HG03095 (cell line): ENCODE measurements around the gene SDF2.

ENCODE experiments used
- ATAC-seq: cut with Tn5 transposase; IDR thresholded peaks from one replicate; pipeline ENCODE4 v1.9.1; 2021; ENCODE audit warnings: moderate library complexity; ENCODE audit not compliant: unreplicated experiment

SDF2 gene

DNA sequence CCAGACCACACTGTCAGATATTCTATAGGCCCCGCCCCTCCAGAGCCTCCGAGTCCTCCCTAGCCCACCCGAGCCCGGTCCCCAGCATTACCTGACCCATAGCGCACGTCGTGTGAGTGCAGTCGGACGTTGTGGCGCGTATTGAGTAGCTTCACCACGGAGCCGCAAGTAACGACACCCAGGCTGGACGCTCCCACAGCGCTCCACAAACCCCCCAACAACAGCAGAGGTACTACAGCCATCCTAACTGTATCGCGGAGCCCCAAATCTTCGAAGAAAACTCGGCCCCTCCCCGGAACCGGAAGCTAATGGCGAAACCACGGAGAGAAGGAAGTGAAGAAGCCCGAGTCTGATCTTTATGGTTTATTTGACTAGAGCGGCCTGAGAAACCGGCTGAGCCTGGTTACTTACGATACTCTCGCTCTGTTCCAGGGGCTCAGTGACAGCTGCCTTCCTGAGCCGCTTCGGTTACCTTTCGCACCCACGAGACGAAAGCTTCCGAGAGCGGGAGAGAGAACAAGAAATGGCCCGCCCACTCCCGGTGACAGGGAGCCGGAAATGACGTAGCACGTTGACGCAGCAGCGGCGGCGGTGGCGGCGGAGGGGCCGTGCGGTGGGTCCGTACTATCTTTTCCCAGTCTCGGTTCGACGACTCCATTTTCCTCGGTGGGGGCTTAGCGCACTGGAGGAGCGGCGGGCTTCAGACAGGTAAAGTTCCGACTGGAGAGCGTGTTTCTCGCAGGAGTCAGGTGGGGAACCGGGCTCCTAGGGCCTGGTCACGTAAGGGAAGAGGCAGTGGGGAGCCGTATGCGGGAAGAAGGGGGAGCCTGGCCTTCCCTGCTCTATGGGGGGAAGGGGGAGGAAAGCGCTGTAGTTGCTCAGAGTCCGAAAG, at the start of gene SDF2, which contains the start of gene SUPT6H:
TSS of gene SDF2 (minus strand) at position 272 of the 892 bp plus-strand sequence. CDS start at position 242, 30 bp downstream.
TSS of gene SUPT6H (plus strand) at position 571 of the 892 bp plus-strand sequence. CDS start 11,197 bp downstream, outside the sequence.
- peak; percentile 69 for ATAC-seq

DNA sequence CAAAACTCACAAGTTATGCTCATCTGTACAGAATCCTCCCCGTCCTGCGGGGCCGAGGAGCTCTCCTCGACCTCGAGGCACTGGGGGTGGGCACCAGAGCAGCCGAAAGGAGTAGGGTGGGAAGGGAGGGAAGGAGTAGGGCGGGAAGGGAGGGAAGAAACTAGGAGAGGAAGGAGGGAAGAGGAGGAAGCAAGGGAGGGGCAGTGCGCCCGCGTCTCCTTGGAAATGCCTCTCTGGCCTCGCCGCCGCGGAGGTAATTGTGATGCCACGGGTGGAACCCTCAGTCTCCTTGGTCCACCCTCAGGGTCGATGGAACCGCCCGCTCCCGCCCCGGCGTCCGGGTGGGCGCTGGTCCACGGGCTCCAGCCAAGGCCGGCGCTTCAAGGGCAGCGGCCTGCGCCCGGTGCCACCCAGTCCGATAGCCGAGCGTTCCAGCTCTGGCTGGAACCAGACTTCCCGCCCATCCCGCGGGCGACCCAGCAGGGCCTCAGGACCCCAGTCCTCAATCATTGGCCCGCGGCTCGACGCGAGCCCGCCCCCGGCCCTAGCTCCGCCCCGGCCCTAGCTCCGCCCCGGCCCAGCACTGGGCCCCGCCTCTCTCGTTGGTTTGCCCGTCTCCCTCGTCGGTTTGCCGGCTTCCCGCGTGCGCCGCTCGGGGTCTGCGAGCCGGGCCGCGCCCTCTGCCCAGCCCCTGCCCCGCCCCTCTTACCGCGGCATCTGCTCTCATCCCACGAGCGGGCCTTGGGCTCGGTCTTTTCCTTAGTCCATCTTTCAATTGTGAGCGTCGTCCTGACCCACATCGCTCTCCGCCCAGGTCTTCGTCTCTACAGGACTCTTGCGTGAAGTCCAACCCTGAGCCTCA, 49.4 kb upstream of the SDF2 start:
- ATAC-seq: peak; percentile 73

- ATAC-seq: no peak
Observed at GRCh38 chr17:28707339-28707720, 45.6 kb upstream of the SDF2 start.

- no peak for ATAC-seq
Observed at GRCh38 chr17:28706471-28707338, 45.0 kb upstream of the SDF2 start.

DNA sequence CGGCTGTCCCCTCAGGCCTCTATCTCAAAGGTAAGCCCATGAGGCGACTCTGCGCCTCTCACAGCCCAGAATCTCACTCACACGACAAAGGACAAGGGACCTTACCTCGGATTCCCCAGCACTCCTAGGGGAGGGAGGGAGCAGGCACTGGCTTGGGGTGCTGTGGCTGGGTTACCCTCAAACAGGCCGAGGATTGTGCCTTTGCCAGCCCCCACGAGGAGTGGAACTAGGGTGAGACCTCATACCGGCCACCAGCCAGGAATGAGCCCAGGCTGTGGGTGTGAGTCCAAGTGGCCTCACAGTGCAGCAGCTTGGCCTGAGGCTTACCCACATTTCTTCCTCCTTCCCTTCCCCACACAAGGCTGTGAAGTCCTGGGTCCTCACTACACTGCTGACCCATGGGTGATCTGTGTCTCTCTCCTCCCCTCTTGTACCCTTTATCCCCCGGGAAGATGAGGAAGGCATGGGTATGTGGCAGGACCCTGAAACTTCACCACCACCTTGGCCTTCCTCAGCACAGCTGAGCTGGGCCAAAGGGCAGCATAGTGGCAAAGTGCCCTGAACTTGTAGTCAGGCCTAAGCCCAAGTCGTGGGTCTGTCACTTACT, 44.1 kb upstream of the SDF2 start:
- no peak for ATAC-seq

DNA sequence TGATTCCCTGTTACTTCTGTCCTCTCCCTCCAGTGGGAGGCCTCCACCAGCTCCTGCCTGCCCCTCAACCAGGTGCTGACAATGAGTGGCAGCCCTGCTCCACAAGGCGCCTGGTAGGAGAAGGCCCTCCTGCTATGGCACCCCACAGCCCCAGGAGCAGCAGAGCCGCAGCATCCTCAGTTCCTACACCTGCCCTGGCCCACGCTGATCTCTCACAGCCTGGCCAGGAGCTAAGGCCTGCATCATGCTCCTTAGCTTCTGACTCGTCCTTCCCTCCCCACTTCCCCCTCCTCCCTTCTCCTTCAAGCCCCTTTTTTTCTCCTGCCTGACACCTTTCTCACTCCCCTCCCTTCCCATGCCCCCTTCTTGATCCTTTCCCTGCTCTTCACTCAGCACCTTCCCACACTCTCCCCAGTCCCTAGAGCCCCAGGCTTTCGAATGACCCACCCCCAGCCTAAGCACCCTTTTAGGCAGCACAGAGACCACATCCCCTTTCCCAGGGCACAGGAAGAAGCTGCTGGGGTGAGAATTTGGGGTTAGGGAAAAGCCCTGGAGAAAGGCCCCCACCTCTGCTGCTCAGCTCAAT, 43.5 kb upstream of the SDF2 start:
- ATAC-seq: no peak

GRCh38 chr17:28704219-28704858, 42.6 kb upstream of the SDF2 start:
- ATAC-seq: no peak

DNA sequence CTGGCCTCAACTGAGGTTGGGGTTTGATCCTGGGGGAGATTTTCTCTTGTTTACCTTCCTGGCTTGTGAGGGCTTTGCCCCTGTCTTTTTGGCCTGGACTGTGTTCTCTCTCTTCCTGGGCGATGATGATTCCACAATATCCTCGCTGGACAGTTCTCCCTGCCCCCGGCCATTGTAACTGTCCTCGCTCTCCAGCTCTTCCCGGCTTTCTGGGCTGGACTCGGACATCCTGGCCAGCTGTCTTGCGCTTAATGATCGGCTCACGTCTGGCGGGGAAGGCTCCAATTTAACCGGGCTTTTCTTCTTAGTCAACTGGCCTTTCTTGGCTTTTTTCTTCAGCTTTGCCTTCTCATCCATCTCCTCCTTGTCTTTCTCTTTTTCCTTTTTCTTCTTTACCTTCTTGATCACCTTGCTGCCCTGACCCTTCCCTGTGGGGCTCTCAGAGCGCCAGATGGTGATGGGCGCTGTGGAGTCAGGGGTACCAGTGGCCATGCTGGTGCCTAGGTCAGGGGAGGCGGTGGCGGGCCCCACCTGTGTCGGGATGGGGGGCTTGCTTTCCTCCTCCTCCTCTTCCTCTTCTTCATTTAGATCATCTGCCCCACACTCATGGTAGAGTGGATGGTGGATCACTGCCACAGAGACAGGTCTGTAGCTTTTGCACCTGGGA, 42.0 kb upstream of the SDF2 start:
- no peak for ATAC-seq

- ATAC-seq: no peak
Observed at GRCh38 chr17:28702752-28703150, 41.0 kb upstream of the SDF2 start.

- no peak for ATAC-seq
Observed at GRCh38 chr17:28702026-28702751, 40.5 kb upstream of the SDF2 start.

DNA sequence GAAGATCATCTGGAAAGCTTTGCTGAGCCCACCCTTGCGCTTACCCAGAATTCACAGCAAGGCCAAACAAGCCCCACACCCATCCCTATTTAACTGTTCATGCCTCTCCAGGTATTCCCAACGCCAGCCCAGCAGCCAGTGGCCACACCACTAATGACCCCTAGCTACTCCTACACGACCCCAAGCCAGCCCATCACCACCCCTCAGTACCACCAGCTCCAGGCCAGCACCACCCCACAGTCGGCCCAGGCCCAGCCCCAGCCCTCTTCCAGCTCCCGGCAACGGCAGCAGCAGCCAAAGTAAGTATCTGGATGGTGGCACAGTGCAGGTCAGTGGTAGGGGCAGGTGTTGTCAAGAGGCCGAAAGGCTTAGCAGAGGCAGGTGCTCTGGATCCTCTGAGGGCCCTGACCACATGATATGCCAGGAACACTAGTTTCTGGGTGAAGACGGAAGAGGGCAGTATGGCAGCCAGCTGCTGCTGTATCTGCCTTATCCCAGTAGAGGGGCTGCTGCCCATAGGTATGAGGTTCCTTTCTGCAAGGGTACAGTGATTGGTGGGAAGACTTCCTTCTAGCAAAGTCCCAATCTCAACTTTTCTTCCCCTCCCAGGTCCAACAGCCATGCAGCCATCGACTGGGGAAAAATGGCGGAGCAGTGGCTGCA, 39.3 kb upstream of the SDF2 start:
- ATAC-seq: no peak

GRCh38 chr17:28700278-28700677, 38.6 kb upstream of the SDF2 start:
- no peak for ATAC-seq

GRCh38 chr17:28698253-28698941, 36.7 kb upstream of the SDF2 start:
- ATAC-seq: no peak

GRCh38 chr17:28693869-28694268, 32.2 kb upstream of the SDF2 start:
- no peak for ATAC-seq

DNA sequence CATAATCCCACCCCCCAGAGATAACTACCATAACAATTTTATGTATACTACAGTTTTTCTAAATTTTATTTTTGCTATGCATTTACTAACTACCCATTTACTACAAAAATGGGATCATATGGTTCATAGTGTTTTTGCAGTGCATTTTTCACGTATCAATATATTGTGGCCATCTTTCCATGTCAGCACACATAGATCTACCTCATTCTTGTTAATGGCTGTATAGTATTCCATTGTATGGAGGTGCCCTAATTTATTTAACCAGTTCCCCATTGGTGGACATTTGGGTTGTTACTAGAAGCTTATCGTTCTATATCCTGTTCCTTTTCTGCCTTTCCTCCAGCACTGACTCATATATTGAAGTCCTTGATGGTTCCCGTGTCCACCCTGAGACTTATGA, 27.3 kb upstream of the SDF2 start:
- ATAC-seq: no peak

GRCh38 chr17:28688481-28688880, 26.8 kb upstream of the SDF2 start:
- no peak for ATAC-seq

DNA sequence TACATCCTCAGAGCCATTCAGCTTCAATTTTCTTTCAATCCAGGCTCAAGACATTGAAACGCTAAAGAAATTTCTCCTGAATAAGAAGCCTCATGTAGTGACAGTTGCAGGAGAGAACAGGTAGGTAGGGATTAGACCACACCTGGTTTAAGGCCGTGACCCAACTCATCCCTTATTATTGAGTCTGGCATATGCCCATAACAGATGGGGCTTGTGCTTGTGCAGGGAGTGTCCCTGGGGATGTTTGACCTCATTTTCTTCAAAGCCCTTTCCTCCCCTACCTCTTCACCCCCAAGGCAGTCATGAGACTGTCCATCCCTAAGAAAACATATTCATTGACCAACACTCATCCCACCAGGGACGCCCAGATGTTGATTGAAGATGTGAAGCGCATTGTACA, 24.6 kb upstream of the SDF2 start:
- no peak for ATAC-seq
